HG03025 (cell line): ENCODE measurements around the gene CDC42SE1.
"Not testable (repeated sequence)": the region's sequence is repeated elsewhere in the genome, so short reads cannot be mapped to it uniquely, and the experiment has no call there.

Source experiments
- ATAC-seq: cut with Tn5 transposase; IDR thresholded peaks from one replicate; pipeline ENCODE4 v1.9.1; 2021; ENCODE audit warnings: mild to moderate bottlenecking, moderate library complexity; ENCODE audit not compliant: unreplicated experiment, low FRiP score

The CDC42SE1 gene

GRCh38 chr1:151059109-151060006 is at the start of gene CDC42SE1:
CDC42SE1 (minus strand) TSS chr1:151059622; CDS start chr1:151055730, 3,892 bp downstream.
- ATAC-seq: peak; percentile 70

- no peak for ATAC-seq
These were observed 48.9 kb upstream of the CDC42SE1 start for GRCh38 chr1:151108331-151108730.

GRCh38 chr1:151106894-151107293 is 47.5 kb upstream of the CDC42SE1 start:
- ATAC-seq: no peak

- no peak for ATAC-seq
These were observed 45.2 kb upstream of the CDC42SE1 start for GRCh38 chr1:151104630-151105029.

- ATAC-seq: no peak
These were observed 38.7 kb upstream of the CDC42SE1 start for GRCh38 chr1:151098126-151098525.

- ATAC-seq: not testable (repeated sequence)
These were observed 38.0 kb upstream of the CDC42SE1 start for GRCh38 chr1:151097426-151097825.

GRCh38 chr1:151085953-151086559 is 26.6 kb upstream of the CDC42SE1 start:
- ATAC-seq: no peak

- no peak for ATAC-seq
These were observed 12.8 kb upstream of the CDC42SE1 start for GRCh38 chr1:151072224-151072623.

- peak; percentile 72 for ATAC-seq
These were observed 11.3 kb upstream of the CDC42SE1 start, which contains the start of gene GABPB2 for GRCh38 chr1:151070474-151071276. GABPB2 (plus strand) TSS chr1:151070761; CDS start chr1:151088190, 17,429 bp downstream.

GRCh38 chr1:151069103-151069486 is 9.7 kb upstream of the CDC42SE1 start:
- ATAC-seq: no peak

GRCh38 chr1:151067185-151067584 is 7.8 kb upstream of the CDC42SE1 start:
- ATAC-seq: no peak

GRCh38 chr1:151065089-151065645 is 5.7 kb upstream of the CDC42SE1 start:
- no peak for ATAC-seq

- no peak for ATAC-seq
These were observed 3.4 kb upstream of the CDC42SE1 start for GRCh38 chr1:151062741-151063371.

GRCh38 chr1:151061704-151062103 is 2.3 kb upstream of the CDC42SE1 start:
- no peak for ATAC-seq

- no peak for ATAC-seq
These were observed 1.4 kb upstream of the CDC42SE1 start for GRCh38 chr1:151060657-151061421.

- ATAC-seq: no peak
These were observed 710 bp upstream of the CDC42SE1 start, which contains the start of gene MLLT11 for GRCh38 chr1:151060007-151060656. MLLT11 (plus strand) TSS chr1:151060397; CDS start chr1:151067225, 6,828 bp downstream.

- ATAC-seq: no peak
These were observed 730 bp downstream of the CDC42SE1 start for GRCh38 chr1:151058692-151059091.

- ATAC-seq: no peak
These were observed 3.3 kb downstream of the CDC42SE1 start for GRCh38 chr1:151056149-151056548.

GRCh38 chr1:151055581-151055980 is 3.8 kb downstream of the CDC42SE1 start:
- no peak for ATAC-seq
